Prostate gland (tissue), 2 donors: Measurements from ENCODE around the gene TMEM41B.
"Not testable (repeated sequence)": the region's sequence is repeated elsewhere in the genome, so short reads cannot be mapped to it uniquely, and the experiment has no call there.

ENCODE experiments used
- POLR2A ChIP-seq: fragments of 450-650 bp; IDR thresholded peaks from one replicate; pipeline ENCODE4 v1.6.1; 2016; ENCODE audit warnings: antibody characterized with exemption, mild to moderate bottlenecking
- POLR2AphosphoS5 ChIP-seq: sonication (generic); formaldehyde crosslinking; IDR thresholded peaks from one replicate; pipeline ENCODE4 v1.6.1; 2017; ENCODE audit warnings: antibody characterized with exemption
- TF ChIP-seq, protein P1 (sequence below), 4 experiments: fragments of 200-600 bp in 2 of 4; fragments of 450-650 bp in 2 of 4; sonication (generic) in 2 of 4; IDR thresholded peaks; 1 replicate in 3 of 4; 2 replicates in 1 of 4; pipeline ENCODE4 v1.5.1; 2016 to 2019; ENCODE audit warnings: antibody characterized with exemption in 4 of 4, mild to moderate bottlenecking in 2 of 4, moderate library complexity in 2 of 4

DNA sequence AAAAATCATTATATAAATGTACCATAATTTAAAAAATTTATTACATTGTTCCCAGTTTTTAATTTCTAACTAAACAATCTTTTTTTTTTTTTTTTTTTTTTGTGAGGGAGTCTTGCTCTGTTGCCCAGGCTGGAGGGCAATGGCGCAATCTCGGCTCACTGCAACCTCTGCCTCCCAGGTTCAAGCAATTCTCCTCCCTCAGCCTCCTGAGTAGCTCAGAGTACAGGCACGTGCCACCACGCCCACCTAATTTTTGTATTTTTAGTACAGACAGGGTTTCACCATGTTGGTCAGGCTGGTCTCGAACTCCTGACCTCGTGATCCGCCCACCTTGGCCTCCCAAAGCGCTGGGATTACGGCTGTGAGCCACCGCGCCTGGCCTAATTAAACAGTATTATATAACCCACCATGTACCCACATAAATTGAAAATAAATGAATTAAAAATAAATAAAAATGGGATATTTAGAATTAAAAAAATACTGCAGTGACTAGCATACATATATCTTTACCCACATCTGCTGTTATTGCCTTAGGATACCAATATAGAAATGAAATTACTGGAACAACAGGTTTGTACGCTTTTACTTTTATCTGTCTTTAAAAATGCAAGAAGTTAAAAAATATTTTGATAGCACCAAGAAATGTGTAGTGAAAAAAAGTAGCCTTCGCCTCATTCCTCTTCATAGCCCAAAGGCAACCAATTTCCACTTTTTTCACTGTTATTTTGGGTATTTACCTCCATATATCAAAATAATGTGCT is 46.6 kb upstream of the TMEM41B start:
- not testable (repeated sequence) for TF ChIP-seq POLR2AphosphoS5, POLR2A
- TF ChIP-seq, protein P1, sequence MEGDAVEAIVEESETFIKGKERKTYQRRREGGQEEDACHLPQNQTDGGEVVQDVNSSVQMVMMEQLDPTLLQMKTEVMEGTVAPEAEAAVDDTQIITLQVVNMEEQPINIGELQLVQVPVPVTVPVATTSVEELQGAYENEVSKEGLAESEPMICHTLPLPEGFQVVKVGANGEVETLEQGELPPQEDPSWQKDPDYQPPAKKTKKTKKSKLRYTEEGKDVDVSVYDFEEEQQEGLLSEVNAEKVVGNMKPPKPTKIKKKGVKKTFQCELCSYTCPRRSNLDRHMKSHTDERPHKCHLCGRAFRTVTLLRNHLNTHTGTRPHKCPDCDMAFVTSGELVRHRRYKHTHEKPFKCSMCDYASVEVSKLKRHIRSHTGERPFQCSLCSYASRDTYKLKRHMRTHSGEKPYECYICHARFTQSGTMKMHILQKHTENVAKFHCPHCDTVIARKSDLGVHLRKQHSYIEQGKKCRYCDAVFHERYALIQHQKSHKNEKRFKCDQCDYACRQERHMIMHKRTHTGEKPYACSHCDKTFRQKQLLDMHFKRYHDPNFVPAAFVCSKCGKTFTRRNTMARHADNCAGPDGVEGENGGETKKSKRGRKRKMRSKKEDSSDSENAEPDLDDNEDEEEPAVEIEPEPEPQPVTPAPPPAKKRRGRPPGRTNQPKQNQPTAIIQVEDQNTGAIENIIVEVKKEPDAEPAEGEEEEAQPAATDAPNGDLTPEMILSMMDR (IDR thresholded peaks at IDR 0.05) = not testable (repeated sequence)
